GM18505 (cell line): Measurements from ENCODE around the gene BLM.
"Not testable (repeated sequence)": the region's sequence is repeated elsewhere in the genome, so short reads cannot be mapped to it uniquely, and the experiment has no call there.

ENCODE experiments used
- ATAC-seq: cut with Tn5 transposase; IDR thresholded peaks from one replicate; pipeline ENCODE4 v1.9.1; 2021; ENCODE audit not compliant: unreplicated experiment
- POLR2A ChIP-seq: IDR thresholded peaks from 4 replicates; pipeline ENCODE4 v1.6.1; 2011; ENCODE audit warnings: borderline replicate concordance; ENCODE audit not compliant: insufficient read depth, insufficient read length; ENCODE audit errors: extremely low read depth

The BLM gene

GRCh38 chr15:90683876-90684275 is 33.3 kb upstream of the BLM start:
- ATAC-seq: no peak
- no peak for TF ChIP-seq POLR2A

DNA sequence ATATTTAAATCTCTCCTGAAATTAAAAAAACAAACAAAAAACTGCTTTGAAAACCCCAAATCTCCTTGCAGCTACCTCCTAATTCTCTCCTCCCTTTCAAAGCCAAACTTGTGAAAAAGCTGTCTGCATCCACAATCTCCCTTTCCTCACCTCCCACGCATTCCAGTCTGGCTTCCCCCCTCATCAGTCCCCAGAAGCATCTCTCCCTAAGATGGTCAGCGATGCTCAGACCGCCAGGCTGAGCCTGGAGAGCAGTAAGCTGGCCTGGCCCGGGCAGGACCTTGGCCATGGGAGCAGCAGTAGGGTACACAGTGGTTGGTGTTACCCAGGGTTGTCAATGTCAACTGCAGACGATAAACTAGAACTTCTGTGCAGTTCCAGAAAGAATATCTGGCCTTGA is 32.9 kb upstream of the BLM start:
- no peak for TF ChIP-seq POLR2A

DNA sequence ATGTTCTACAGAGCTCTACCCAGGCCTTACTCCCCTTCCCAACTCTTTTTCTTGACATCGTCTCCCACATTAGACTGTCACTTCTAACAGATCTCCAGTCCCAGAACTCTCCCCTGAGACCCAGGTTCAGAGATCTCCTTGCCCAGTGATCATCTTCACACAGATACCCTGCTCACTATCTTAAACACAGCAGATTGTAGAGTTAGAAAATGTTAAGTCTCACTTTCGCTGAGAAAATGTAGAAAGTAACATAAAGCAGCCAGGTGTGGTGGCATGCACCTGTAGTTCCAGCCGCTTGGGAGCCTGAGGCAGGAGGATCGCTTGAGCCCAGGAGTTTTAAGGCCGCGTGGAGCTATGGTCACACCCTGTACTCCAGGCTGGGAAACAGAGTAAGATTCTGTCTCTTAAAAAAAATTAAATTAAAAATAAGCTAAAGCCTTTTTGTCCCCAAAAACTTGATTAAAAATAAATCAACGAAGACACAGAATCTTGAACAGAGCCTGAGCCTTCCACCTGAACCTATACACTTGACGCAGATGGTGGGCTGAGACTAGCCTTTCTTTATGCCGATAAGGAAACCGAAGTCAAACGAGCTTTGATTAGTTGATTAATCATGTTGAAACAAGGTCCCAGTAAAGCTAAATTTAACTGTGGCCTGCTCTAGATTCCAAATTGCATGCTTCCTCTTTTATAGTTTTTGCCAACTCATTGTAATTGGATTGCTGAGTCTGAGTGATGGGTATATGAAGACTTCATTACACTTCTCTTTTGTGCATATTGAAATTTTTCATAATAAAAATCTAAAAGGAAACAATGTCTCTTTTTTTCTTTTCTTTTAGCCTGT is 31.3 kb upstream of the BLM start:
- ATAC-seq: peak; percentile 33
- TF ChIP-seq POLR2A: peak; percentile 4

More for the DNA sequence above, 32.9 kb upstream of the BLM start:
- ATAC-seq: no peak

DNA sequence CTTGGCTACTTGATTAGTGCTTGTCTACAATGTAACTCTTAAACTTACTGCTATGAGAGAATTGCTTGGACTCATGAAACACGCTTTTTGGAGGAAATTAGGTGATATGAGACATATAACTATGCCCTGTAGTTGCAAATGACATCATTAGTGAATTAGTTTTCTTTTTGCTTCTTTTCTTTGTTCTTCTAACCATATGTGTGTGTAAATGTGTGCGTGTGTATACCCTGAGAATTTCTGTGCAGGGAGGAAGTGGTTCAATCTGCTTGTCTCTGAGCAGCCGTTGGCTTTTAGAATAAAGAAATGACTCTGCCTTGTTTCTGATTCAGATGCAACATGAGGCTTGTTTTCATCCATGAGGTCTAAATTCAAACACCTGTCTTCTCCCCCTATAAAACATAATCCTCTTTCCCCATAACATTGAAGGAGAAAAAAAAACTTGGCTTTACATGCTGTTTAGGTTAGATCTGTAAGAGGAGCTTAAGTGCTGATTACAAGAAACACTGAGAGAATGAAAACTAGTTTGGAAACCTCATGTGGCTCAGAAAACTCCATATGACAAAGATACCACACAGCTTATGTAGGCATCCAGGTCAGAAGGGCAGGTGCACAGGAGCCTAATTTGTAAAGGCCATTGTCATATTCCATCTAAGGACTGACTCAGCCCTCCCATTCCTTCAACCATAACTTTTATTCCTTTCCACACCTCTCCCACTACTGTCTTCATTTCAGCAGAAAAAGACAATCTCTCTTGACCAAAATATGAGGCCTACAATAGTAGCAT is 30.5 kb upstream of the BLM start:
- no peak for TF ChIP-seq POLR2A
- peak; percentile 86 for ATAC-seq

GRCh38 chr15:90689326-90689961 is 27.7 kb upstream of the BLM start:
- not testable (repeated sequence) for ATAC-seq

- no peak for TF ChIP-seq POLR2A
- ATAC-seq: no peak
These were observed 26.6 kb upstream of the BLM start for GRCh38 chr15:90690585-90690984.

DNA sequence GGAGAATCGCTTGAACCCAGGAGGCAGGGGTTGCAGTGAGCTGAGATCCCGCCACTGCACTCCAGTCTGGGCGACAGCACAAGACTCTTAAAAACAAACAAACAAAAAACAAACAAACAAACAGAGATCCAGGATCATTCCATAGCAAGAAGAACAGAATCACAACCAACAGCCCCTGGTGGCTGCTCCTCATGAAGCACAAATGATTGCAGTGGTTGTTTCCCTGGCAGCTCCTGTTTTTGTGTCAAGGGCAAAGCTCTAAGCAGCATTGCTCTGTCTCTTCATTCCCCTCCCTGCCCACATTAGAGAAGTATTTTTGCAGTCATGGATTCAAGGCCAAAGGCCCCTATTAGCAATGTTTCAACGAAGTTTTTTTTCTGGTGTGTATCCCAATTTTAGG is 25.8 kb upstream of the BLM start:
- TF ChIP-seq POLR2A: no peak
- no peak for ATAC-seq

GRCh38 chr15:90691982-90692773 is 25.0 kb upstream of the BLM start:
- ATAC-seq: peak; percentile 49
- peak; percentile 50 for TF ChIP-seq POLR2A

- ATAC-seq: no peak
- no peak for TF ChIP-seq POLR2A
These were observed 22.2 kb upstream of the BLM start for GRCh38 chr15:90694987-90695386.

DNA sequence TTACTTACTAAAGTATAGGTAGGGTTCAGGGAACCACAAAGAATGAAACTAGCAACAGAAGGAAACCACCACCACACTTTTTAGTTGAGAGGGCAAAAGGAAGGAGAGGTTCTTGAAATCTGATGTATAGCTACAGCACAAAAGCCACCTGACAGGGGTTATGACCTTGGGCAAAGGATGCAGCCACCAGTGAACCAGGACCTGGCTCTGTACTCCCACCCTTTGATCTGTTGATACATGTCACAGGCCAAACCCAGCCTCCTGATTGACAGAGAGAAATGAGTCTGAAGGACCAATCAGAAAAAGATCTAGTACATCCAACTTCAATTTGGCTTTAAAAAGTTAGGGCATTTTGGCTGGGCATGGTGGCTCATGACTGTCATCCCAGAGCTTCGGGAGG is 20.0 kb upstream of the BLM start:
- no peak for ATAC-seq
- TF ChIP-seq POLR2A: no peak

DNA sequence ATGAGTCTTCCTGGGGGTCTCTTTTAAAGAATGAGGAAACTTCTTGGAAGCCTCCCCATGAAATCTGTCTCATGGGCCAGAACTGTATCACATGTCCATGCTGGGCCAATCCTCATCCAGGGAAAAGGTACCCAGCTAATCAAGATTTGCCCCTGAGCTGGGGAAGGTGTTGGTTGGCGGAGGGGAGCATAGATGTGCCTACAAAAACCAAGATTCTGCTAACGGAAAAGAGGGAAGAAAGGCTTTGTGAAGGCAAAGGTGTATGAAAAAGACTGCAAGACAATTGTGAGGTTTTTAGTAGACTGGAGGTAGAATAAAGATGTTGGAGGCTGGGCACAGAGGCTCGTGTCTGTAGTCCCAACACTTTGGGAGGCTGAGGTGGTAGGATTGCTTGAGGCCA is 18.5 kb upstream of the BLM start:
- no peak for ATAC-seq
- TF ChIP-seq POLR2A: no peak

DNA sequence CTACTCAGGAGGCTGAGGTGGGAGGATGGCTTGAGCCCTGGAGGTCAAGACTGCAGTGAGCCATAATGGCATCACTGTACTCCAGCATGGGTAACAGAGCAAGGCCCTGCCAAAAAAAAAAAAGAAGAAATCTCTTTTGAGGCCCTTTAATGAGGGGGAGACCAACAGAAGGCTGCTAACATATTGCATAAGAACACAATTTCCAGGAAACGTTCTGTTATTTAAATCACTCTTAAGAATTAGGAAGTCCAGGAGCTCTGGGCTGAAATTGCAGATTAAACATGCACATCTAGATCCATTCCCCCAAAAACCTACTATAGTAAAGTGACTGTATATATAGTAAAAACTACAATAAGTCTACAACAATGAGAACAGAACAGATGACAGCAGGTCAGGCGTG is 16.1 kb upstream of the BLM start:
- no peak for ATAC-seq

More for the DNA sequence above, 16.1 kb upstream of the BLM start:
- no peak for TF ChIP-seq POLR2A
